ENCODE data around the gene GAPVD1.

GAPVD1 gene

DNA sequence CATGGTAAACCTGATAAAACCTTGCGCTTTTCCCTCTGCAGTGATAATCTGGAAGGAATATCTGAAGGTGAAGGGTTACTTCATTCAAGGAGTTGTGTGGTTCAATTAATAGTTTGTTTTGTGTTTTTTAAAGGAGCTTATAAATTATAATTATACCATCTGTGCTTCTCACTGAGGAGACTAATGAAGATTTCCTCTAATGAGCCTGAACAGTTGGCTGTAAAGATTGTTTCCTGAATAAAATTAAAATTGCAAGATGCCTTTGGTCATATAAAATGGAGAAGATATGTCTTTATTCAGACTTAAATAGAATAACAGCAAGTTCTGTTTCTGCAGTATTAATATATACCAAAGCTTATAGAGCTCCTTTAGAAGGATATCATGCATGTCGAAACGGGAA lies 59.9 kb downstream of the GAPVD1 start:
- H3K27me3 Mint-ChIP-seq, result no peaks in the 10 kb centered on the region

DNA sequence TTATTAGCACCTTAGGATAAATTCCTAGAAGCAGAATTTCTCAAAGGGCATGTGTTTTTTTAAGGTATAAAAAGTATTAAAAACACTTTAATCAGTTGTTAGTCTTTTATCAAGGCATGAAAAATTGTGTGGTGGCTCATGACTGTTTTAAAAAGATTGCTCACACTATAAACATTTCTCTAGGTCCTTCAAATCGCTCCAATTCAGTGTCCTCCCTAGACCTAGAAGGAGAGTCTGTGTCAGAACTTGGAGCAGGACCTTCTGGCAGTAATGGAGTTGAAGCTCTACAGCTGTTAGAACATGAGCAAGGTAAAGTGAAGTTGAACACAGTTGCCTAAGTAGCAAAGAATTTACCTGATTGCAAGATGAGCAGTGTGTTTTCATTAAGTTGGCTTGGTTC lies 62.0 kb downstream of the GAPVD1 start:
- no peaks in the 10 kb centered on the region for H3K27me3 Mint-ChIP-seq
- no peaks in the 10 kb centered on the region for H3K4me1 Mint-ChIP-seq (ENCODE audit: low read depth)
- no peak overlapping the region for H3K4me3 Mint-ChIP-seq
- H3K27ac Mint-ChIP-seq, result no peak overlapping the region
- H3K36me3 Mint-ChIP-seq, result peaks cover 7% of the 10 kb centered on the region
- no peaks in the 10 kb centered on the region for H3K9me3 Mint-ChIP-seq (ENCODE audit: low read depth)

More for the DNA sequence above, 59.9 kb downstream of the GAPVD1 start:
- H3K9me3 Mint-ChIP-seq (ENCODE audit: low read depth), result no peaks in the 10 kb centered on the region
- no peaks in the 10 kb centered on the region for H3K4me1 Mint-ChIP-seq (ENCODE audit: low read depth)
- H3K4me3 Mint-ChIP-seq, result no peak overlapping the region
- no peak overlapping the region for H3K27ac Mint-ChIP-seq
- H3K36me3 Mint-ChIP-seq, result peaks cover 15% of the 10 kb centered on the region

DNA sequence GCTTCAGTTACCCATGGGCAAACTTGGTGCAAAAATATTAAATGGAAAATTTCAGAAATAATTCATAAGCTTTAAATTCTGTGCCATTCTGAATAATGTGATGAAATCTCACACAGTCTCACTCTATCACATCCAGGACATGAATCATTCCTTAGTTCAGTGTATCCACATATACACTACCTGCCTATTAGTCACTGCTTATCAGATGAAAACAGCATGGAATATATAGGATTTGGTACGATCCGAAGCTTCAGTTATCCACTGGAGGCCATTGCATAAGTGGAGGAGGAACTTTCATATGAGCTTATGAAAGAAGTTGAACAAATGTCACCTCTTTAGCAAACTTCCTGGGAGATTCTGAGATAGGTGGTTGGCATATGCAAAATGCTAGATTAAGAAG lies 64.2 kb downstream of the GAPVD1 start:
- no peak overlapping the region for H3K27ac Mint-ChIP-seq
- H3K9me3 Mint-ChIP-seq (ENCODE audit: low read depth), result no peaks in the 10 kb centered on the region
- no peak overlapping the region for H3K4me3 Mint-ChIP-seq
- no peaks in the 10 kb centered on the region for H3K27me3 Mint-ChIP-seq
- no peaks in the 10 kb centered on the region for H3K4me1 Mint-ChIP-seq (ENCODE audit: low read depth)
- H3K36me3 Mint-ChIP-seq, result peaks cover 10% of the 10 kb centered on the region

DNA sequence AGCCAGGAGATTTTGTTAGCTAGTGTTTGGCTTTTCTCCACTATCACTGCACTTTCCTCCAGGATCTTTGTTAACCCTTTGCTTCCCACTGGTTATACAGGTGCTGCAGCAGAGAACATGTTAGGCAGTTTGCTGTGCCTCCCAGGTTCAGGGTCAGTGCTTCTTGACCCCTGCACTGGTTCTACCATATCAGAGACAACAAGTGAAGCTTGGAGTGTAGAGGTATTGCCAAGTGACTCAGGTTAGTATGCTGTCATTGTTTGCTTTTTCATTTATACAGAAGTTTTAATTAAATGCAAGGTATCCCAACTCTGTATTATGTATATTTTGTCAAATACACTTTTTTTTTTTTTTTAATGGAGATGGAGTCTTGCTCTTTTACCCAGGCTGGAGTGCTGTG lies 68.4 kb downstream of the GAPVD1 start:
- Mint-ChIP-seq H3K4me3 (no peak overlapping the region), H3K27ac (no peak overlapping the region), H3K36me3 (peaks cover 12% of the 10 kb centered on the region), H3K4me1 (ENCODE audit: low read depth) (peaks cover 7% of the 10 kb centered on the region), H3K9me3 (ENCODE audit: low read depth) (no peaks in the 10 kb centered on the region), H3K27me3 (no peaks in the 10 kb centered on the region)

DNA sequence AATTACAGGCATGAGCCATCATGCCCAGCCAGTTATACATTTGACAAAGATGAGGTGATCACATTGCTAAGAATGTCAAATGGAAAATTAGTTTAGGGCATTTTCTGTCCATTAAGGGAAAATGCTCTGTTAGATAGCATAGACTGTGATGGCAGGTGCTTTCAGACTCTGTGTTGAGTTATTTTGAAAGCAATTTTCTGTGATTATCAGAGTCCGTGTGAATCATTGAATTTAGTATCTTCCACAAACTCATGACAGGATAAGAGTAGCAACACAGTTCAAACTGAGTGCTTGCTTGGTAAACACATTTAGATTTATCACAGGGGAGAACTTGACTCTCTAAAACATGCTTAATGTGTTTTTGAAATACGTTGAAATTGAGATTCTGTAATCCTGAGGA lies 69.0 kb downstream of the GAPVD1 start:
- peaks cover 7% of the 10 kb centered on the region for H3K4me1 Mint-ChIP-seq (ENCODE audit: low read depth)
- H3K36me3 Mint-ChIP-seq, result peaks cover 12% of the 10 kb centered on the region

DNA sequence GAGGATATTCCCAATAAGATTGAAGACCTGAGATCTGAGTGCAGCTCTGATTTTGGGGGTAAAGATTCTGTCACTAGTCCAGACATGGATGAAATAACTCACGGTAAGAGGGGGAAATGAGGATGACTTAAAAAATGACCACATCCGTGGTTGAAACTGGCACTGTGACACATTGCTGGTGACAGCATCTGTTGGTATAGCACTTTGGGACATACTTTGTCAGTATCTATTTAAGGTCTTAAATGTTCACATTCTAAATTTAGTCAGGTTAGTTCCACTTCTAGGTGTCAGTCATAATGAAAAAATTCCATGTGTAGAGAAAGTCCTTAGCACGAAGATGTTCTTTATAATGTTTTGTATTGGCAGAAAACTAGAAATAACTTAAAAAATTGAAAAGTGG lies 70.9 kb downstream of the GAPVD1 start:
- H3K27me3 Mint-ChIP-seq, result no peaks in the 10 kb centered on the region
- no peak overlapping the region for H3K4me3 Mint-ChIP-seq
- no peak overlapping the region for H3K27ac Mint-ChIP-seq
- H3K4me1 Mint-ChIP-seq (ENCODE audit: low read depth), result peaks cover 7% of the 10 kb centered on the region
- H3K36me3 Mint-ChIP-seq, result peaks cover 12% of the 10 kb centered on the region
- no peaks in the 10 kb centered on the region for H3K9me3 Mint-ChIP-seq (ENCODE audit: low read depth)

More for the DNA sequence above, 69.0 kb downstream of the GAPVD1 start:
- H3K27ac Mint-ChIP-seq, result no peak overlapping the region
- H3K27me3 Mint-ChIP-seq, result no peaks in the 10 kb centered on the region
- no peak overlapping the region for H3K4me3 Mint-ChIP-seq
- no peaks in the 10 kb centered on the region for H3K9me3 Mint-ChIP-seq (ENCODE audit: low read depth)

DNA sequence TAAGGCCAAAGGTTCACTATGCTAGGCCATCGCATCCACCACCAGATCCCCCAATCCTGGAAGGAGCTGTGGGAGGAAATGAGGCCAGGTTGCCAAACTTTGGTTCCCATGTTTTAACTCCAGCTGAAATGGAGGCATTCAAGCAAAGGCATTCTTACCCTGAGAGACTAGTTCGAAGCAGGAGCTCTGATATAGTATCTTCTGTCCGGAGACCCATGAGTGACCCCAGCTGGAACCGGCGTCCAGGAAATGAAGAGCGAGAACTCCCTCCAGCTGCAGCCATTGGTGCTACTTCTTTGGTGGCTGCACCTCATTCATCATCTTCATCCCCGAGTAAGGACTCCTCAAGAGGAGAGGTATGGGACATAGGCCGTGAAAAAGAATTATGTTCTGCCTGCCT lies 75.6 kb downstream of the GAPVD1 start:
- Mint-ChIP-seq H3K9me3 (ENCODE audit: low read depth) (no peaks in the 10 kb centered on the region), H3K4me3 (no peak overlapping the region), H3K27ac (no peak overlapping the region), H3K36me3 (peaks cover 13% of the 10 kb centered on the region), H3K4me1 (ENCODE audit: low read depth) (peaks cover 5% of the 10 kb centered on the region), H3K27me3 (no peaks in the 10 kb centered on the region)

DNA sequence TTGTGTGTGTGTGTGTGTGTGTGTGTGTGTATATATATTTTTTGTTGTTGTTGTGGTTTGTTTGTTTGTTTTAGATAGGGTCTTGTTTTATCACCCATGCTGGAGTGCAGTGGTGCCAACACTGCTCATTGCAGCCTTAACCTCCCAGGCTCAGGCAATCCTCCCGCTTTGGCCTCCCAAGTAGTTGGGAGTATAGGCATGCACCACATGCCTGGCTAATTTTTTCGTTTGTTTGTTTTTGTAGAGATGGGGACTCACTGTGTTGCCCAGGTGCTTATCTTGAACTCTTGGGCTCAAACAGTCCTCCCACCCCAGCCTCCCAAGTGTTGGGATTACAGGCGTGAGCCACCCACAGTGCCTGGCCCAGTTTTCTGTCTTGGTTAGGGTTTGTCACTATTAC lies 77.3 kb downstream of the GAPVD1 start:
- Mint-ChIP-seq H3K27me3 (no peaks in the 10 kb centered on the region), H3K4me3 (no peak overlapping the region), H3K27ac (no peak overlapping the region), H3K9me3 (ENCODE audit: low read depth) (no peaks in the 10 kb centered on the region), H3K36me3 (peaks cover 9% of the 10 kb centered on the region), H3K4me1 (ENCODE audit: low read depth) (no peaks in the 10 kb centered on the region)

DNA sequence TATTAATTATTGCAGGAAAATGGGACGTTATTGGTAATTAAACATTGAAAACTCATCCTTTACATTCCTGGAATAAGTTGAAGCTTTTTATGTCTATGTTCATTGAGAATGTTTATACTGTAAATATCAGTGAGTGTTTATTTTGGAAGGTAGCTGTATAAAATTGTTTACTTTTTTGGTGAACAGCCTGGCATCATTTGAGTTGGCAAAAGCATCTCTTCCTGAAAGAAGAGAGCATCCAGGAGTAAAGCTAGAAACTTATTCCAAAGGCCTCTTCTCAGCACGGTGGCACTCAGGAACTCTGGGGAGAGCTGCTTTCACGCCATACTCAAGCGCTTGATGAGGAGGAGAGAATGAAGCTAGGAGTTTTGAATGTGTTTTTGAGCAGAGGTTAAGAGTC lies 79.9 kb downstream of the GAPVD1 start:
- Mint-ChIP-seq H3K4me1 (ENCODE audit: low read depth) (no peaks in the 10 kb centered on the region), H3K27ac (no peak overlapping the region), H3K27me3 (no peaks in the 10 kb centered on the region), H3K4me3 (no peak overlapping the region), H3K36me3 (peaks cover 9% of the 10 kb centered on the region), H3K9me3 (ENCODE audit: low read depth) (no peaks in the 10 kb centered on the region)

DNA sequence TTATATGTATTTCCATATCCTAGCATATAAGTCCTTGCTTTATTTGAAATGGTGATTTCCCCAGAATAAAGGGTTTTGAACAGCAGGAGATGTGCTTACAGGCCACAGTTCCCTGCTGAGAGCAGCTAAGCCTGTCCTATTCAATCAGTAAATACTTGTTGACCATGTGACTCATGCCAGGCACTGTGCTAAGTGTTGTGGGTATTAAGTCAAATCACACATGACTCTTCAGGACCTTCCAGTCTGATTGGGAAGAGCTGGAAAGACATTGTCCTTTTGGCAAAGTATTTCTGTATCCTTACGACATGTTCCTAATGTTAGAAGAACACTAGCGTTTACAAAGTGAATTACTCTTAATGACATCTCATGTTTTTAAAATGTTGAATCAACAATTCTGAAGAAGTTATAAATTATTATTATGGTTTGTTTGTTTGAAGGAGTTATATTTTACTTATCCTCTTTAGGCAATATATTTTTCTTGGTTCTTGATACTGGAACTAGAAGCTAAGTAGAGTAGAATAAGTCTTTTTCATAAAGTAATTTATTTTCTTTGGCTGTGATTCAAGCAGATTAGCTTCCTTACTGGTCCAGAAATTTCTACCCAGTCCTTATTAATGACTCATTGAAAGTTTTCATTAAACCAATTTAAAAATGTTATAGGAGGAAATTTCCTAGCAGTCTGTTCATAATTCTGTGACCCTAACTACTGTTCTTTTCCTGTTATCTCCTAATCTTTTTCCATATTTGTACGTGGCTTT lies 82.1 kb downstream of the GAPVD1 start:
- Mint-ChIP-seq H3K36me3 (peaks cover 6% of the 10 kb centered on the region), H3K9me3 (ENCODE audit: low read depth) (no peaks in the 10 kb centered on the region), H3K4me3 (no peak overlapping the region), H3K4me1 (ENCODE audit: low read depth) (no peaks in the 10 kb centered on the region), H3K27ac (no peak overlapping the region), H3K27me3 (no peaks in the 10 kb centered on the region)

DNA sequence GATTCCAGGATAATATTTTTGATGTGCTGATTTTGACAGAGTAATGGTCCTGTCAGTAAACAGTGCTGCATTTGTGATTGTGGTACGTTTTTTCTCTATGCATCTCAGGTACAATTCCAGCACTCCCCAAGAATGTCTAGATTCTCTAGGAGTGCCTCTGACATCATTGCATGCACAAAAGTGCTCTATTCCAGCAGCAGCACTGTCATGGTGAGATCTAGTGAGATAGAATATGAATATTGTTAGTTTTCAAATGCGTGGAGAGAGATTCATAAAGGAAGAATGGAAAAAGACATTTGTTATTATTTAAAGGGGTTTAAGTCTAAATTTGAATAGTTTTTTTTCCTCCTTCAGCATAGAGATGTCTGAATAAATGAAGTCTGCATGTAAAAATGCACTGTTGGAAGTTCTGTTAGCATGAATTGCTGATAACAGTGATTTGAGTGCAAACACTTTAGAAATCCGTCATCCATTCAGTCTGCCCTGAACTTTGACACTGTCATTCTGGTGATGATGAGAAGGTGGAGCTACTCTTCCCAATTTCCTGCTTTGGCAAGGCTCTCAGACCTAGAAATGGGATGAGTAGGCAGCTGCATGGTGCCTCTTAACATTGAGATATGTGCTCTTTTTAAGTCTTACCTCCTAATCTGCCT lies 84.6 kb downstream of the GAPVD1 start:
- H3K27ac Mint-ChIP-seq, result no peak overlapping the region
- no peaks in the 10 kb centered on the region for H3K9me3 Mint-ChIP-seq (ENCODE audit: low read depth)

DNA sequence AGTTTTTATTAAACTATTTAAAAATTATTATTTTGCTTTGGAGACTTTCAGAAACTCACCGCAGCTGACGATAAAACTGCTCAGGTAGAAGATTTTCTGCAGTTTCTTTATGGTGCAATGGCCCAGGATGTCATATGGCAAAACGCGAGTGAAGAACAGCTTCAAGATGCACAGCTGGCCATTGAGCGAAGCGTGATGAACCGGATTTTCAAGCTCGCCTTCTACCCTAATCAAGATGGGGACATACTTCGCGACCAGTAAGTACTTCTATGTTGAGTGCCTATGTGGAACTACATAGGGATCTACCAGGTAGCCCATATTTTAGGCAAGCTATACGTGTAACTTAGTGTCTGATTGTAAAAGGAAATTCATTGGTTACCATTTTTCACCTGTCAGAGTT lies 94.0 kb downstream of the GAPVD1 start:
- H3K9me3 Mint-ChIP-seq (ENCODE audit: low read depth), result no peaks in the 10 kb centered on the region
- no peaks in the 10 kb centered on the region for H3K27me3 Mint-ChIP-seq
- no peak overlapping the region for H3K4me3 Mint-ChIP-seq
- no peaks in the 10 kb centered on the region for H3K4me1 Mint-ChIP-seq (ENCODE audit: low read depth)
- peaks cover 17% of the 10 kb centered on the region for H3K36me3 Mint-ChIP-seq
- H3K27ac Mint-ChIP-seq, result no peak overlapping the region

More for the DNA sequence above, 84.6 kb downstream of the GAPVD1 start:
- Mint-ChIP-seq H3K4me1 (ENCODE audit: low read depth) (no peaks in the 10 kb centered on the region), H3K4me3 (no peak overlapping the region), H3K27me3 (no peaks in the 10 kb centered on the region), H3K36me3 (peaks cover 18% of the 10 kb centered on the region)

DNA sequence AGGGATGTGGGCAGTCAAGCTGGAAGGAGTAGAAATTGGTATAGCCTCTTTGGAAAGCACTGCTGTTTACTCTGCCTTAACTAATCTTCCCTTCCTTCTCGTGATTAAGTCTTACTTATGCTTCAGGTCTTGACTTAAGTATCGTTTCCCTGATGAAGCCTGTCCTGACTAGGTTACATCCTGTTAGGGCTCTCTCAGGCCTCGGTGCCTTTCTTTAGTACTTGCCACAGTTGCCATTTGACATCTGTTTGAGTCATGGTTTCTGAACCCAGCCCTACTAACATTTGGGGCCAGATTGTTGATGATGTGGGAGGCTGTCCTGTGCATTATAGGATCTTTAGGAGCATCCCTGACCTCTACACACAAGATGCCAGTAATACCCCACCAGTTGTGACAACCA lies 94.4 kb downstream of the GAPVD1 start:
- Mint-ChIP-seq H3K4me3 (no peak overlapping the region), H3K9me3 (ENCODE audit: low read depth) (no peaks in the 10 kb centered on the region), H3K4me1 (ENCODE audit: low read depth) (no peaks in the 10 kb centered on the region), H3K36me3 (peaks cover 14% of the 10 kb centered on the region), H3K27ac (no peak overlapping the region), H3K27me3 (no peaks in the 10 kb centered on the region)

DNA sequence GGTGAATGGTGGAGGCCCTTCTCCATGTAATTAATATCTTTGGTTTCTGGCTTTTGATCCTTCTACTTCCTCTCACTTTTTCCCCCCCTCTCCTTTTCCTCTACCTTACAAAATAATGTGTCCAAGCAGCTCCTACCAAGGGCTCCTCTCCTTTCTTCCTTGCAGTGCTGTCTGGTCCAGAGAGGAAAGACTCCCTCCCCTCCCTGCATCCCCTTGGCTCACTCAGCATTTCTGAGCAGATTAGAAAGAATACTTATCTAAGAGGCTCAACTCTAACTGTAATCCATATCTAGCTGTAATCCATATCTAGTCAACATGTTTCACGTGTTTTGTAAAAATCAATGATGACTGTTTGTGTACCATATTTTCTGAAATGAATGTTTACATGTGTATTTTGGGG lies 97.4 kb downstream of the GAPVD1 start:
- Mint-ChIP-seq H3K4me3 (no peak overlapping the region), H3K27me3 (no peaks in the 10 kb centered on the region), H3K36me3 (peaks cover 8% of the 10 kb centered on the region), H3K9me3 (ENCODE audit: low read depth) (no peaks in the 10 kb centered on the region), H3K4me1 (ENCODE audit: low read depth) (peaks cover 7% of the 10 kb centered on the region), H3K27ac (peak overlapping the region; percentile 37)

DNA sequence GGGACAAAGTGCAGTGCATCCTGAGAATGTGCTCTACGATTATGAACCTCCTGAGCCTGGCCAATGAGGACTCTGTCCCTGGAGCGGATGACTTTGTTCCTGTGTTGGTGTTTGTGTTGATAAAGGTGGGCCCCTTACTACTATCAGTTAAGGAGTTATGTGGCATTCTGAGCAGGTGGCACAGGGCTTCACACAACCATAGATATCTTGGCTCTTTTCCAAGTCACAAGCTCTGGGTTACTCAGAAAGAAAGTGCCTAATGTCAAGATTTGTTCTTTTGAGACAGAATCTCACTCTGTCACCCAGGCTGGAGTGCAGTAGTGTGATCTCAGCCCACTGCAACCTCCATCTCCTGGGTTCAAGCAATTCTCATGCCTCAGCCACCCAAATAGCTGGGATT lies 99.0 kb downstream of the GAPVD1 start:
- peaks cover 7% of the 10 kb centered on the region for H3K4me1 Mint-ChIP-seq (ENCODE audit: low read depth)
- no peak overlapping the region for H3K4me3 Mint-ChIP-seq
- H3K36me3 Mint-ChIP-seq, result peaks cover 8% of the 10 kb centered on the region
- H3K27me3 Mint-ChIP-seq, result no peaks in the 10 kb centered on the region
- H3K27ac Mint-ChIP-seq, result no peak overlapping the region
- no peaks in the 10 kb centered on the region for H3K9me3 Mint-ChIP-seq (ENCODE audit: low read depth)

All from activated naive CD8-positive, alpha-beta T cell (primary cell).